Esophagus mucosa (tissue), 1 donor: Measurements from ENCODE around the gene ACOX3. TPM values are rescaled to one million over a fixed set of nuclear protein-coding genes. Genes with fewer than 3 reads are reported as not detected.
"Not testable (repeated sequence)": the region's sequence is repeated elsewhere in the genome, so short reads cannot be mapped to it uniquely, and the experiment has no call there.

Experiments used
- ATAC-seq: fragments of 200-7000 bp; cut with Tn5 transposase; one replicate; pipeline ENCODE4 v1.9.1; 2020
- total RNA-seq: library from RNA; stranded (reverse); gene quantifications from one replicate; pipeline ENCODE4 v1.2.4, GENCODE V29; 2023
- donor health status: DM: yes; HTN: yes; CAD: no.

The ACOX3 gene
- total RNA-seq, 1 donor from 2014 or later: 48.0 TPM

DNA sequence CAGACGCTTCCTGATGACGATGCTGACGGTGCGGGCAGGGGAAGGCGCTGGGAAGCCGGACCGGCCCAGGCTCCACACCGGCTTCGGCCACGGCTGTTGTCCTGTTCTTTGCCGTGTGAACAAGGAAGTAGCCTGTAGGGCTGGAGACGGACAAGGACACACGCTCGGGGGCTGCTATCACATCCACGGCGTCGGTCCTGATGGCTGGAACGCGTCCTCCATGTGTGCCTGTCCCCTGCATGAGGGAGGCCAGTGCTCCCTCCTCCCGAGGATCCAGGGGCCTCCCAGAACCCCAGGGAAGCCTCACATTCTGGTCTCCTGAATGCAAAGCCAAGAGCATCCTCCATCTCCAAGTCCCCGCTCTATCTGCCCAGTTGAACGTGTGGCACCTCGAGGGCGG lies 53.8 kb downstream of the ACOX3 start:
- no peak for ATAC-seq

DNA sequence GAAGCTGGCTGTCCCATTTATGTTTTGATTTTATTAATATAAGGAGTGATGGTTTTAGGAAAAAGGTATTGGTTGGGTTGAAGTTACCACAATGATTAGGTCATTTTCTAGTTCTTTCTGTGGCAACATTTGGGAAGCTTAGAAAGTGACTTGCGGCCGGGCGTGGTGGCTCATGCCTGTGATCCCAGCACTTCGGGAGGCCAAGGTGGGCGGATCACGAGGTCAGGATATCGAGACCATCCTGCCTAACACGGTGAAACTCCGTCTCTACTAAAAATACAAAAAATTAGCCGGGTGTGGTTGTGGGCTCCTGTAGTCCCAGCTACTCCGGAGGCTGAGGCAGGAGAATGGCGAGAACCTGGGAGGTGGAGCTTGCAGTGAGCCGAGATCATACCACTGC lies 54.4 kb downstream of the ACOX3 start:
- ATAC-seq: not testable (repeated sequence)

- ATAC-seq: no peak
Measured at GRCh38 chr4:8385611-8386010, 54.9 kb downstream of the ACOX3 start.

- no peak for ATAC-seq
Measured at GRCh38 chr4:8385106-8385505, 55.4 kb downstream of the ACOX3 start.

- ATAC-seq: no peak
Measured at GRCh38 chr4:8384397-8385060, 56.0 kb downstream of the ACOX3 start.

- no peak for ATAC-seq
Measured at GRCh38 chr4:8383451-8384160, 56.9 kb downstream of the ACOX3 start.

DNA sequence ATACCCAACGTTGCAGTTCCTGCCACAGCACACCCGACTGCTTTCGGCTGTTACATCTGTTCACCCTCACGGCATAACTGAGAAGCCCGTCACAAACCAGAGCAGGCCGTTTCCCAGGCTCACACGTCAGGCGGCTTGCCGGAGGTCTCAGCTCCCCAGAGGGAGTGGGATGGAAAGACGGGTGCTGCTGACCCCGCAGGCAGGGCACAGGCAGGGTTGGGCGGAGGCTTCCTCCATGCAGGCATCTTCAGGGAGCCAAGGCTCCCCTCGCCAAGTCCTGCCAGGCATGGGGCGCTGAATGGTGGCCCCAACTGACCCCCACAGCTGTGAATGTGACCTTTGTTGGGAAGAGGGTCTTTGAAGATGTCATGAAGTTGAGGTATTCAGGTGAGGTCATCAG lies 57.5 kb downstream of the ACOX3 start:
- ATAC-seq: no peak

DNA sequence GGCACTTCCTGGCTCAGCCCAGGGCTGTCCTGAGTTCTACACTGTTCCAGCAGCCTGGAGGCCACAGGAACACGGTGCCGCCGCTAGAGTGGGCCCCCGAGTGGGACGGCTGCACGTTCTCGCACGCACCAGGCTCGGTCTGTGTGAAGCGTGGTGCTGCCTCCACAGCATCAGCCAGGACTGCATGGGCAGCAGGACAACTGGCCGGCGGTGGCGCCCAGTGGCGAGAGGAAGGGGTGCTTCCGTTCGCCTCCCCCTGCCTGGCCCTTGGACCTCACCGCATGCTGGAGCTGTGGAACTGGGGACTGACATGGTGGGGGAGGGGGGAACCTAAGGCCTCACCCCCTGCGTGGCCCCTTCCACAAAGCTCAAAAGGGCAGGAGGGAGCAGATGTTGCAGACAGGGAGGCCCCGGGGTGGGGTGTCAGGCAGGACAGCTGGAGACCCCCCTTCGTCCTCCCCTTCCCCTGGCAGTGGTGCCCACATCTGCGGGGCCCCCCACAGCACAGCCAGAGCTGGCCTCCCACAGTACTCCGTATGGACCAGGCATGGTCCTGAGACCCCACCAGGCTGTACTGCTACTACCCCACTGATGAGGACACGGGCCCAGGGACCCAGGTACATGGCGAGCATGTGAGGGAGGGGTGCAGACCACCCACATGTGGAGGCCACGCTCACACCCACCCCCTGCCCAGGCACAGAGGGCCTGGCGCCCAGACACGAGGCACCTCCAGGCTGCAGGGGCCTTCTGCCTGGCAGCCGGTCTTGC lies 58.5 kb downstream of the ACOX3 start:
- ATAC-seq: no peak

- no peak for ATAC-seq
Measured at GRCh38 chr4:8380511-8381415, 59.8 kb downstream of the ACOX3 start.

DNA sequence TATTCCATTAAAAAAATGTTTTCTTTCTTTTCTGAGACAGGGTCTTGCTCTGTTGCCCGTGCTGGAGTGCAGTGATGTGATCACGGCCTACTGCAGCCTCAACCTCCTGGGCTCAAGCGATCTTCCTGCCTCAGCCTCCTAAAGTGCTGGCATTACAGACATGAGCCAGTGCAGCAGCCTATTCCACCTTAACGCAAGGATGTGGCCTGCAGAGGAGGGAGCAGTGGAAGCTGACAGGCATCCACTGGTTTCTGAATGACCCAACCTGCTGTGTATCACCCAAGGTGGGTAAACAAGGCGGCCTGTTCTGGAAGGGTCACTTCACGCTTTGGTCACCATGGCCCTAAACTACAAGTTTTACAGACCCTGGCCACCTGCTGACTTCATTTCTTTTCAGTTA lies 60.8 kb downstream of the ACOX3 start:
- ATAC-seq: no peak

- no peak for ATAC-seq
Measured at GRCh38 chr4:8379281-8379680, 61.2 kb downstream of the ACOX3 start.

DNA sequence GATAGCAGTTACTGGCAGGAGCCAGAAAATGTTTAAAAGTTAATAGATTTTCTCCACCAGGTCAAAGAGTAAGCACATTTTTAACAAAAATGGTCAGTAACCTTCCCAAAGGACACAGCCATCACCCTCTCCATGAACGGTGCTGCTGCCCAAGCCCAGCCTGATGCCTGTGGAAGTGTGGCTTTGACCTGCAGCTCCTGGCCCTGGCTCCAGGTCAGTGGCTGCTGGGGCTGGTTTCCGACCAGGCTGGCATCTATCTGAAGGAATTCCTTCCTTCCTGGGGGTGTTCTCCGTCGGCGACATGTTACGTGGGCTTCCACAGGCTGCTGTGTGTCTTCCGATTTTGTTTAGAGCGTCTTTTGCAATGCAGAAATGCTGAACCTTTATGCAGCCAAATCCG lies 61.7 kb downstream of the ACOX3 start:
- ATAC-seq: no peak

DNA sequence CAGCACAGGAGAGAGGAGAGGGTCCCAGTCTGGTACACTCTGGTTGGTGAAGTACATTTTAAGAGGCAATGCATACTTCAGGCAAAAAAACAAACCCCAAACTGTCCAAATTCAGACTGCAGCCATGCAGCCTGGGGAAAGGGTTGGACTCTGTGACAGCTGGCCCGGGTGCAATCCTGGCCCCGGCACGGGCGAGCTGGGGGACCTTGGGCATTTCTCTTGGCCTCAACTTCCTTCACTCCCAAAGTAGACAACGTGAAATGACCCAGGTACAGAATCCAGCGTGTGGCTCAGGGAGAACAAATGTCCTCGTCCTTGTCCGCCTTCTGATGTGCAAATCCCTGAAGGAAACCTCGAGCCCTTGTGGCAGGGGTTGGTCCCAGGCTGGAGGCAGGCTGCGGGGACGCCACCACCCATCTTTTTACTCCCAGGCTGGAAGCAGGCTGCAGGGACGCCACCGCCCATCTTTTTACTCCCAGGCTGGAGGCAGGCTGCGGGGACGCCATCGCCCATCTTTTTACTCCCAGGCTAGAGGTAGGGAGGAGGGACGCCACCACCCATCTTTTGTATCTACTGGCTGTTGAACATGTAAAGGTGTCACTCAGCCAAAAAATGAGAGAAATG lies 62.3 kb downstream of the ACOX3 start:
- no peak for ATAC-seq

- no peak for ATAC-seq
Measured at GRCh38 chr4:8377103-8378075, 63.1 kb downstream of the ACOX3 start.

GRCh38 chr4:8376361-8377102 lies 64.0 kb downstream of the ACOX3 start:
- no peak for ATAC-seq

GRCh38 chr4:8374851-8375649 lies 65.5 kb downstream of the ACOX3 start:
- ATAC-seq: no peak

GRCh38 chr4:8373973-8374545 lies 66.5 kb downstream of the ACOX3 start:
- ATAC-seq: no peak

DNA sequence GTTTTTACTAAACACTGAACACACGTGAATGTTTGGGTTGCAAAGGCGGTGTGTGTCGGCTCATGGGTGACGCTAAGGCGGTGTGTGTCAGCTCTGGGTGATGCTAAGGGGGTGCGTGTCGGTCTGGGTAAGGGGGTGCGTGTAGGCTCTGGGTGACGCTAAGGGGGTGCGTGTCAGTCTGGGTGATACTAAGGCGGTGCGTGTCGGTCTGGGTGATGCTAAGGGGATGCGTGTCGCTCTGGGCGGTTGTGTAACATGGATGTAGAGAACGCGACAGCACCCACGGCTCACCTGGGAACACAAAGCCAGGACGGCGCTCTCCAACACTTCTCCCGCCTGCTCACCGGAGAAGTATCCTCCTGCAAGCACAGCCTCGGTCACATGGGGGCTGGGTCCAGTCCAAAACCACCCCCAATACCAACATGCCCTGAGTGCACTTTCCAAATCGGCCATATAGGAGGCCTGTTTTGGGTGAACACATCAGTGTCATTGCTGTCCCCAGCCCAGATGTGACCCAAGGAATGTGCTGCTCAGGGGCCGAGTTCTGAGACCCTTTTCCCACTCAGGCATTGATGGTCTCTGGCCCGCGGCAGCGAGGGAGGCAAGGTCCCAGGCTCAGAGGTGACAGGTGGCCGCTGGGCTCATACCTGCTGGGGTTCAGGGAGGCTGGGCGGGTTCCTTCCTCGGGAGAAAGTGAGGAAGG lies 67.1 kb downstream of the ACOX3 start:
- ATAC-seq: no peak
